Osteoblast (primary cell): ENCODE results near the gene ALS2. TPM values are rescaled to one million over a fixed set of nuclear protein-coding genes. Genes with fewer than 3 reads are reported as not detected.
A peak's percentile ranks its signal among the peaks of the same experiment; 100 is the strongest.

Experiments used
- DNase-seq: peaks from one replicate; pipeline ENCODE4 v3.0.0; 2011; ENCODE audit warnings: low spot score, mixed read lengths; ENCODE audit not compliant: insufficient read length; ENCODE audit errors: missing footprints
- H2AFZ ChIP-seq: 2 replicates; pipeline ENCODE4 v1.6.0; 2011; ENCODE audit warnings: mild to moderate bottlenecking, low read length
- H3K27ac ChIP-seq: 2 replicates; pipeline ENCODE4 v1.5.1; 2011; ENCODE audit warnings: mild to moderate bottlenecking, low read depth, low read length, moderate library complexity
- H3K27me3 ChIP-seq: 2 replicates; pipeline ENCODE4 v1.6.0; 2012; ENCODE audit warnings: mild to moderate bottlenecking, control low read depth, inconsistent platforms, low read length, moderate library complexity; ENCODE audit not compliant: insufficient read depth
- H3K36me3 ChIP-seq: 2 replicates; pipeline ENCODE4 v1.5.1; 2011; ENCODE audit warnings: mild to moderate bottlenecking, low read length, control low read depth, moderate library complexity; ENCODE audit not compliant: insufficient read depth
- H3K4me1 ChIP-seq: 2 replicates; pipeline ENCODE4 v1.5.1; 2011; ENCODE audit warnings: mild to moderate bottlenecking, low read length, control low read depth, moderate library complexity; ENCODE audit not compliant: insufficient read depth
- H3K4me2 ChIP-seq: 2 replicates; pipeline ENCODE4 v1.6.0; 2011; ENCODE audit warnings: mild to moderate bottlenecking, low read length; ENCODE audit not compliant: insufficient read depth
- H3K4me3 ChIP-seq: fragments of 200-600 bp; sonication (generic); 3 replicates; pipeline ENCODE4 v1.5.1; 2012; ENCODE audit warnings: mild to moderate bottlenecking, low read length, inconsistent platforms; ENCODE audit not compliant: insufficient read depth
- H3K79me2 ChIP-seq: 2 replicates; pipeline ENCODE4 v1.6.0; 2012; ENCODE audit warnings: mild to moderate bottlenecking, low read length, control low read depth, inconsistent platforms; ENCODE audit not compliant: insufficient read depth
- H3K9me3 ChIP-seq: 2 replicates; pipeline ENCODE4 v1.5.1; 2011; ENCODE audit warnings: low read depth, low read length, control low read depth
- H4K20me1 ChIP-seq: 2 replicates; pipeline ENCODE4 v1.6.0; 2012; ENCODE audit warnings: mild to moderate bottlenecking, low read length, control low read depth; ENCODE audit not compliant: insufficient read depth
- total RNA-seq: library from RNA; depleted of rRNA; stranded (reverse); fragments of >200 nt; gene quantifications from 2 replicates; pipeline ENCODE4 v1.2.3, GENCODE V29; 2012
- TF ChIP-seq, protein P1 (sequence below): IDR thresholded peaks from 2 replicates; pipeline ENCODE4 v1.5.1; 2011; ENCODE audit warnings: mild to moderate bottlenecking, low read depth, low read length, moderate library complexity; ENCODE audit errors: extremely low read depth

The ALS2 gene
- 38.9 and 39.1 TPM in 2 replicates for total RNA-seq

DNA sequence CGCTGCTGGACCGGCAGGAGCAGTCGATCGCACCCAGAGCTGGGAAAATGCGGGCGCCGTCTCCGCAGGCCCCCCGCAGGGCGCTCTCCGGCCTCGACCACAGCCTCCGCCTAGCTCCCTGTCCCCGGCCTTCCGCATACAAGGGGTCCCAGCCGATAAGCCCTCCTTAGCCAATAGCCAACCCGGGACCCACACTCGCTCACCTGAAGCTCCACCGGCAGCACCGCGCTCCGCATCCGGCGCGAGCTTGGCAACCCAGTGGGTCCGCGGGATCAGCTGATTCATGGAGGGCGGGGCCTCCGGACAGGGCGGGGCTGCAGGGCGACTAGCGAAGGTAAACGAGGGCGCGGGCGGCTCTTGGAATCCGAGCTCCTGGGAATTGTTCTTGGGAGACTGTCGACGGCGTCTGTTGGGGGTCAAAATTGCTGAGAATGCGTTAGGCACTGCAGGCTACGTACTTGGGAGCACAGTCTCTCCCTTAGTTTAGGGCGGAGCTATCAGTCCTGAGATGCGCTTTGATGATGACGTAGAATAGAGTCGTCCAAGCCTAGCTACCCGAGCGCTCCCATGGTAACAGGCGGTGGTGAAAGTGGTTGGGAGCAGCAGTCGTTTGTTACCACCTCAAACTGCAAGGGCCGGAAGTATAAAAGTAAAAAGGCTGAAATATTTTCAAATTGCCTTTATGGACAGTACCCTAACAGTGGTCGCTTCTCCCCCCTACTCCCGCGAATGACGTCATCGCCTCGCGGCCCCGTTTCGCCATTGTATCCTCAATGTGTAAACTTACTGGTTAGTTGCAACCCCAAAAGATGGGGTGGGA is at the start of gene ALS2:
TSS of gene ALS2 (minus strand) at position 260 of the 820 bp plus-strand sequence. CDS start 12,048 bp downstream, outside the sequence.
- Histone ChIP-seq H3K4me1 (peaks cover 40% of the 10 kb centered on the region), H3K27me3 (no peaks in the 10 kb centered on the region), H3K4me2 (peak within 1 kb of the TSS; percentile 100), H3K27ac (peak within 1 kb of the TSS; percentile 91), H4K20me1 (peaks cover 9% of the 10 kb centered on the region), H3K4me3 (peak within 1 kb of the TSS; percentile 83), H3K79me2 (peaks cover 48% of the 10 kb centered on the region), H2AFZ (peak within 1 kb of the TSS; percentile 95), H3K36me3 (no peaks in the 10 kb centered on the region), H3K9me3 (no peaks in the 10 kb centered on the region)
- peak; percentile 96 for DNase-seq
- TF ChIP-seq, protein P1, sequence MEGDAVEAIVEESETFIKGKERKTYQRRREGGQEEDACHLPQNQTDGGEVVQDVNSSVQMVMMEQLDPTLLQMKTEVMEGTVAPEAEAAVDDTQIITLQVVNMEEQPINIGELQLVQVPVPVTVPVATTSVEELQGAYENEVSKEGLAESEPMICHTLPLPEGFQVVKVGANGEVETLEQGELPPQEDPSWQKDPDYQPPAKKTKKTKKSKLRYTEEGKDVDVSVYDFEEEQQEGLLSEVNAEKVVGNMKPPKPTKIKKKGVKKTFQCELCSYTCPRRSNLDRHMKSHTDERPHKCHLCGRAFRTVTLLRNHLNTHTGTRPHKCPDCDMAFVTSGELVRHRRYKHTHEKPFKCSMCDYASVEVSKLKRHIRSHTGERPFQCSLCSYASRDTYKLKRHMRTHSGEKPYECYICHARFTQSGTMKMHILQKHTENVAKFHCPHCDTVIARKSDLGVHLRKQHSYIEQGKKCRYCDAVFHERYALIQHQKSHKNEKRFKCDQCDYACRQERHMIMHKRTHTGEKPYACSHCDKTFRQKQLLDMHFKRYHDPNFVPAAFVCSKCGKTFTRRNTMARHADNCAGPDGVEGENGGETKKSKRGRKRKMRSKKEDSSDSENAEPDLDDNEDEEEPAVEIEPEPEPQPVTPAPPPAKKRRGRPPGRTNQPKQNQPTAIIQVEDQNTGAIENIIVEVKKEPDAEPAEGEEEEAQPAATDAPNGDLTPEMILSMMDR, result no peak

DNA sequence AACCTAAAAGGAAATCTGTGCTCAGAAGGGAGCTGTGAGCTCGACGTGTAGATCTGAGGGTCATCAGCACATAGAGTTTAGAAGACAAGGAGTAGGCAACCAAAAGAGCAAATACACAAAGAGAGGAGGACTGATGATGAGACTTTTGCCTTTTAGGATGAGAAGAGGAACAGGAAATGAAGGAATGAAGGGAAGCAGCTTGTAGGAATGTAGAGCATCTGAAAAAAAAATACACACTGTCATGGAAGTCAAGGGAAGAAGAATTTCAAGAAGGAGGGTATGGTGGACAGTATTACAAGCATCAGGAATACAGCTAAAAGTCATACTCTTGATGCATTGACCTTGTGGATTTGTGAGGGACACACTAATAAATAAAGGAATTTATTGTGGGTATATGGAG is 47.5 kb upstream of the ALS2 start:
- no peaks in the 10 kb centered on the region for H3K9me3 ChIP-seq
- DNase-seq, result no peak
- H3K79me2 ChIP-seq, result no peaks in the 10 kb centered on the region
- H3K4me2 ChIP-seq, result no peak overlapping the region
- TF ChIP-seq, protein P1, result no peak
- peak overlapping the region; percentile 1 for H2AFZ ChIP-seq
- H3K36me3 ChIP-seq, result no peaks in the 10 kb centered on the region
- H4K20me1 ChIP-seq, result no peaks in the 10 kb centered on the region
- H3K4me1 ChIP-seq, result peaks cover 29% of the 10 kb centered on the region
- H3K27ac ChIP-seq, result no peak overlapping the region
- H3K27me3 ChIP-seq, result no peaks in the 10 kb centered on the region
- H3K4me3 ChIP-seq, result no peak overlapping the region

DNA sequence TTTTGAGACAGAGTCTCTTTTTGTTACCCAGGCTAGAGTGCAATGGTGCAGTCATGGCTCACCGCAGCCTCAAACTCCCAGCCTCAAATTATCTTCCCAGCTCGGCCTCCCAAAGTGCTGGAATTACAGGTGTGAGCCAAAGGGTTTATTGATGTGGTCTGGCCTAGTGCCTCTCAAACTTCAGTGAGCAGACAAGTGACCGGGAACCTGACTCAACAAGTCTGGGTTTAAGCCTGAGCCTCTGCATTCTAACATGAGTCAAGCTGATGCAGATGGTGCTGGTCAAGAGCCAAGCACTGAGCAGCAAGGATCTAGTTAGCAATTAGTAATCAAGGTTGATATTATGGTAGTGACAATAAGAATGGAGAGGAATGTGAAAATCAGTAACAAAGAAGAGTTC is 46.9 kb upstream of the ALS2 start:
- Histone ChIP-seq H2AFZ (no peak overlapping the region), H3K9me3 (no peaks in the 10 kb centered on the region), H3K4me3 (no peak overlapping the region), H3K27me3 (no peaks in the 10 kb centered on the region), H3K27ac (no peak overlapping the region), H3K79me2 (no peaks in the 10 kb centered on the region), H3K36me3 (no peaks in the 10 kb centered on the region), H4K20me1 (no peaks in the 10 kb centered on the region), H3K4me1 (peaks cover 29% of the 10 kb centered on the region), H3K4me2 (no peak overlapping the region)
- TF ChIP-seq, protein P1, result no peak
- DNase-seq, result no peak

DNA sequence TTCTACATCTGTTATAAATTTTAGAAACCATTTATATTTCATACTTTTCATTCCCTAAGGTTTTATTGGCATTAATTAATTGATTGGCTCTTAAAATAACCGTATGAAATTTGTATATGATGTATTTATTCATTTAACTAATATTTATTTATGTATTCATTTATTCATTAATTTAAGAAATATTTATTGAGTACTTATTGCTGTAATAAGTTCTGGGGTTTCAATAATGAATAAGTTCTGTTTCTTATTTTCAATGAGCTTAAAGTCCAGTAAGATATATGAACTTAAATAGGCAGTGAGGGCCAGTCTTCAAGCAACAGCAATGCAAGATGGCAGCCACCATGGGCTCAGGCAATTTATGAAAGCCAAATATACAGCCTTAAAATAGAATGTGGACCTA is 43.5 kb upstream of the ALS2 start:
- H3K4me1 ChIP-seq, result peaks cover 9% of the 10 kb centered on the region
- no peak overlapping the region for H3K27ac ChIP-seq
- DNase-seq, result no peak
- no peaks in the 10 kb centered on the region for H3K9me3 ChIP-seq
- no peak overlapping the region for H2AFZ ChIP-seq
- H3K79me2 ChIP-seq, result no peaks in the 10 kb centered on the region
- H4K20me1 ChIP-seq, result no peaks in the 10 kb centered on the region
- no peak overlapping the region for H3K4me3 ChIP-seq
- H3K27me3 ChIP-seq, result no peaks in the 10 kb centered on the region
- TF ChIP-seq, protein P1, result no peak
- no peaks in the 10 kb centered on the region for H3K36me3 ChIP-seq
- H3K4me2 ChIP-seq, result no peak overlapping the region
